HepG2 (cell line): ENCODE results near the gene SSBP4. TPM values are rescaled to one million over a fixed set of nuclear protein-coding genes. Genes with fewer than 3 reads are reported as not detected.

Source experiments
- ATF1 ChIP-seq: IDR thresholded peaks from 2 replicates; pipeline ENCODE4 v1.6.1; 2016; ENCODE audit warnings: mild to moderate bottlenecking, control low read depth
- ATF6 ChIP-seq: sonication (generic); formaldehyde crosslinking; conservative IDR thresholded peaks from 2 replicates; pipeline ENCODE4 v1.4.0; 2020; ENCODE audit warnings: missing genetic modification reagents
- GTF2F1 ChIP-seq: fragments of 150-350 bp; IDR thresholded peaks from 2 replicates; pipeline ENCODE4 v1.6.1; 2014; ENCODE audit warnings: low read length
- HOXD1 ChIP-seq: sonication (generic); formaldehyde crosslinking; IDR thresholded peaks from 2 replicates; pipeline ENCODE4 v1.5.0; 2020; ENCODE audit warnings: missing genetic modification reagents
- KLF13 ChIP-seq: sonication (generic); formaldehyde crosslinking; IDR thresholded peaks from 2 replicates; pipeline ENCODE4 v1.4.0; 2020; ENCODE audit warnings: mild to moderate bottlenecking, missing genetic modification reagents
- PBX2 ChIP-seq: IDR thresholded peaks from 2 replicates; pipeline ENCODE4 v1.6.1; 2016; ENCODE audit warnings: control low read depth
- RCOR2 ChIP-seq: IDR thresholded peaks from 2 replicates; pipeline ENCODE4 v1.6.1; 2016; ENCODE audit warnings: missing biosample characterization, missing genetic modification reagents
- SMAD1 ChIP-seq: sonication (generic); formaldehyde crosslinking; IDR thresholded peaks from 2 replicates; pipeline ENCODE4 v1.4.0; 2020; ENCODE audit warnings: missing genetic modification reagents, low read depth, mild to moderate bottlenecking, borderline replicate concordance
- SNRNP70 ChIP-seq: fragments of 200-400 bp; formaldehyde crosslinking; IDR thresholded peaks from 2 replicates; pipeline ENCODE4 v1.6.1; 2017; ENCODE audit warnings: mild to moderate bottlenecking, low read depth, low read length, moderate library complexity
- TCF7 ChIP-seq: sonication (generic); IDR thresholded peaks from 2 replicates; pipeline ENCODE4 v1.6.1; 2016; ENCODE audit warnings: antibody characterized with exemption, low read depth
- ZBTB43 ChIP-seq: sonication (generic); formaldehyde crosslinking; conservative IDR thresholded peaks from 2 replicates; pipeline ENCODE4 v1.4.0; 2020; ENCODE audit warnings: missing genetic modification reagents
- ZNF292 ChIP-seq: sonication (generic); formaldehyde crosslinking; IDR thresholded peaks from 2 replicates; pipeline ENCODE4 v1.8.1; 2022; ENCODE audit warnings: mild to moderate bottlenecking, low read depth, missing genetic modification reagents, borderline replicate concordance
- ZNF329 ChIP-seq: sonication (generic); formaldehyde crosslinking; IDR thresholded peaks from 2 replicates; pipeline ENCODE4 v1.9.0; 2021; ENCODE audit warnings: low read depth, mild to moderate bottlenecking, missing genetic modification reagents
- ZNF564 ChIP-seq: sonication (generic); formaldehyde crosslinking; IDR thresholded peaks from 2 replicates; pipeline ENCODE4 v1.8.1; 2023; ENCODE audit warnings: mild to moderate bottlenecking, missing genetic modification reagents
- ZNF720 ChIP-seq: sonication (generic); formaldehyde crosslinking; IDR thresholded peaks from 2 replicates; pipeline ENCODE4 v1.4.0; 2020; ENCODE audit warnings: missing genetic modification reagents
- polyA plus RNA-seq, 8 experiments: library from polyadenylated mRNA; depleted of rRNA in 3 of 8; stranded (reverse) in 7 of 8; unstranded in 1 of 8; fragments of >200 nt; fragmentation: Illumina TruSeq in 4 of 8; extraction: Trizol in 4 of 8; gene quantifications; 2 replicates each; pipeline versions ENCODE4 v1.2.1 to v1.2.3, GENCODE V29; 2011 to 2016; ENCODE audit warnings: low read depth in 4 of 8, missing spikeins in 1 of 8, mixed read lengths in 1 of 8; ENCODE audit not compliant: insufficient read depth in 1 of 8
- total RNA-seq, 5 experiments: library from RNA; depleted of rRNA; stranded (reverse); fragments of >200 nt; fragmentation: Illumina TruSeq; extraction: Trizol; gene quantifications; 2 replicates each; pipeline ENCODE4 v1.2.3, GENCODE V29; 2016; ENCODE audit warnings: low read depth in 1 of 5
- TF ChIP-seq, protein P1 (sequence below): sonication (generic); formaldehyde crosslinking; conservative IDR thresholded peaks from 2 replicates; pipeline ENCODE4 v1.5.0; 2020; ENCODE audit warnings: missing genetic modification reagents
- TF ChIP-seq, protein P2 (sequence below): sonication (generic); formaldehyde crosslinking; IDR thresholded peaks from 2 replicates; pipeline ENCODE4 v1.4.0; 2020; ENCODE audit warnings: missing genetic modification reagents

The SSBP4 gene
- total and polyA plus RNA-seq, 2 of the 13 experiments (the other 11 are each of a cell fraction or from before 2014, with no cell fraction given), result 20.8 to 39.5 TPM

DNA sequence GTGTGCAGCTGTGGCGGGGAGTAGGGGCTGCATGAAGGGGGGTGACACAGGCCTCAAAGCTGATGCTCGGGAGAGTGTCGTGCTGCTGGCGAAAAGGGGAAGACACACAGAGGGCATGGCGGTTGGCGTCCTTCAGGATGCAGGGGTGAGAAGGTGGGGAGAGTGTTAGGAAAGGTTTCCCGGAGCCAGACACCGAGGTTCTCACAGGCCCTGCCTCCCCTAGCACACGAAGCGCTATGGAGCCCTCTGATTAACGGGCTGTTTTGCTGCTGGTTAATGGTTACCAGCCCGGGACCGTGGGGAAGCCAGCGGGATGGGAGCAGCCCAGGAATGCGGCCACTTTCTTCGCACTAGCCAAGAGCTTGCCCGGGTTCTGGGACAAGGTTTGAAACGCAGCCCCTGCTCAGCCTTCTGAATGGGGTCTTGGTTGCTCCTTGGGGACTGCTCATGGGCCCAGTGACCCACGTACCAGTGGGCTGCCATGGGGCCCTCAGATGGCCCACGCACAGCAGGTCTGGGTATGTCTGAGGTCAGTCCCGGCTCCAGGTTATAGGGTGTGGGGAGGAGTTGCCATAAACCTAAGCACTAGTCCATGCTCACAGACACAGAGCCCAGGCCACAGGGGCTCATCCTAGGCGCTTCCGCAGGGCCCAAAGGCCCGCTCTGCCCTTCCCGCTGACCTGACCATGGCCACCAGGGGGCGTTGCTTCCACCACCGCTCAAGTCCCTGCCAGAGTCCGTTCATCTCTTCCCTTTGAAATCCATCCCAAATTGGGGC lies 50.1 kb downstream of the SSBP4 start (continued):
- TF ChIP-seq, protein P1, sequence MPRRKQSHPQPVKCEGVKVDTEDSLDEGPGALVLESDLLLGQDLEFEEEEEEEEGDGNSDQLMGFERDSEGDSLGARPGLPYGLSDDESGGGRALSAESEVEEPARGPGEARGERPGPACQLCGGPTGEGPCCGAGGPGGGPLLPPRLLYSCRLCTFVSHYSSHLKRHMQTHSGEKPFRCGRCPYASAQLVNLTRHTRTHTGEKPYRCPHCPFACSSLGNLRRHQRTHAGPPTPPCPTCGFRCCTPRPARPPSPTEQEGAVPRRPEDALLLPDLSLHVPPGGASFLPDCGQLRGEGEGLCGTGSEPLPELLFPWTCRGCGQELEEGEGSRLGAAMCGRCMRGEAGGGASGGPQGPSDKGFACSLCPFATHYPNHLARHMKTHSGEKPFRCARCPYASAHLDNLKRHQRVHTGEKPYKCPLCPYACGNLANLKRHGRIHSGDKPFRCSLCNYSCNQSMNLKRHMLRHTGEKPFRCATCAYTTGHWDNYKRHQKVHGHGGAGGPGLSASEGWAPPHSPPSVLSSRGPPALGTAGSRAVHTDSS (CRISPR knock-in tag), result no peak
- TF ChIP-seq ZNF292 (CRISPR knock-in tag) (no peak), GTF2F1 (no peak), ZNF329 (CRISPR knock-in tag) (no peak), ATF6 (CRISPR knock-in tag) (no peak), TCF7 (no peak), SMAD1 (CRISPR knock-in tag) (0 out of 2 replicates have a peak, but pooled peaks have one; percentile 89), ZNF564 (CRISPR knock-in tag) (no peak), RCOR2 (CRISPR knock-in tag) (no peak), ATF1 (no peak), HOXD1 (CRISPR knock-in tag) (no peak), ZBTB43 (CRISPR knock-in tag) (no peak), PBX2 (CRISPR knock-in tag) (no peak), ZNF720 (no peak), KLF13 (CRISPR knock-in tag) (no peak), SNRNP70 (no peak)
- TF ChIP-seq, protein P2, sequence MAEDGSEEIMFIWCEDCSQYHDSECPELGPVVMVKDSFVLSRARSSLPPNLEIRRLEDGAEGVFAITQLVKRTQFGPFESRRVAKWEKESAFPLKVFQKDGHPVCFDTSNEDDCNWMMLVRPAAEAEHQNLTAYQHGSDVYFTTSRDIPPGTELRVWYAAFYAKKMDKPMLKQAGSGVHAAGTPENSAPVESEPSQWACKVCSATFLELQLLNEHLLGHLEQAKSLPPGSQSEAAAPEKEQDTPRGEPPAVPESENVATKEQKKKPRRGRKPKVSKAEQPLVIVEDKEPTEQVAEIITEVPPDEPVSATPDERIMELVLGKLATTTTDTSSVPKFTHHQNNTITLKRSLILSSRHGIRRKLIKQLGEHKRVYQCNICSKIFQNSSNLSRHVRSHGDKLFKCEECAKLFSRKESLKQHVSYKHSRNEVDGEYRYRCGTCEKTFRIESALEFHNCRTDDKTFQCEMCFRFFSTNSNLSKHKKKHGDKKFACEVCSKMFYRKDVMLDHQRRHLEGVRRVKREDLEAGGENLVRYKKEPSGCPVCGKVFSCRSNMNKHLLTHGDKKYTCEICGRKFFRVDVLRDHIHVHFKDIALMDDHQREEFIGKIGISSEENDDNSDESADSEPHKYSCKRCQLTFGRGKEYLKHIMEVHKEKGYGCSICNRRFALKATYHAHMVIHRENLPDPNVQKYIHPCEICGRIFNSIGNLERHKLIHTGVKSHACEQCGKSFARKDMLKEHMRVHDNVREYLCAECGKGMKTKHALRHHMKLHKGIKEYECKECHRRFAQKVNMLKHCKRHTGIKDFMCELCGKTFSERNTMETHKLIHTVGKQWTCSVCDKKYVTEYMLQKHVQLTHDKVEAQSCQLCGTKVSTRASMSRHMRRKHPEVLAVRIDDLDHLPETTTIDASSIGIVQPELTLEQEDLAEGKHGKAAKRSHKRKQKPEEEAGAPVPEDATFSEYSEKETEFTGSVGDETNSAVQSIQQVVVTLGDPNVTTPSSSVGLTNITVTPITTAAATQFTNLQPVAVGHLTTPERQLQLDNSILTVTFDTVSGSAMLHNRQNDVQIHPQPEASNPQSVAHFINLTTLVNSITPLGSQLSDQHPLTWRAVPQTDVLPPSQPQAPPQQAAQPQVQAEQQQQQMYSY (CRISPR knock-in tag), result no peak
